NCI-H460 (cell line): Measurements from ENCODE around the gene LTBP2. TPM values are rescaled to one million over a fixed set of nuclear protein-coding genes. Genes with fewer than 3 reads are reported as not detected.
"Not testable (repeated sequence)": the region's sequence is repeated elsewhere in the genome, so short reads cannot be mapped to it uniquely, and the experiment has no call there.

Experiments
- DNase-seq: peaks from one replicate; pipeline ENCODE4 v3.0.0-alpha.2; 2016; ENCODE audit warnings: low read depth; ENCODE audit errors: extremely low read depth
- total RNA-seq: library from RNA; depleted of rRNA; stranded (reverse); fragments of >200 nt; shearing (Covaris generic); gene quantifications from 2 replicates; pipeline ENCODE4 v1.2.3, GENCODE V29; 2014; rRNA removed

LTBP2 gene
- total RNA-seq, 1 experiment from 2014 or later: 0.79 TPM

GRCh38 chr14:74464785-74465184 is 147.3 kb downstream of the LTBP2 start:
- no peak for DNase-seq

GRCh38 chr14:74463697-74464096 is 148.3 kb downstream of the LTBP2 start:
- no peak for DNase-seq

GRCh38 chr14:74462993-74463392 is 149.0 kb downstream of the LTBP2 start:
- DNase-seq: no peak

- no peak for DNase-seq
Measured at GRCh38 chr14:74459976-74460375, 152.1 kb downstream of the LTBP2 start.

- peak; percentile 25 for DNase-seq
Measured at GRCh38 chr14:74459289-74459946, 152.6 kb downstream of the LTBP2 start.

- no peak for DNase-seq
Measured at GRCh38 chr14:74457565-74457895, 154.5 kb downstream of the LTBP2 start.

- no peak for DNase-seq
Measured at GRCh38 chr14:74456684-74457564, 155.1 kb downstream of the LTBP2 start.

- not testable (repeated sequence) for DNase-seq
Measured at GRCh38 chr14:74454397-74454796, 157.6 kb downstream of the LTBP2 start.

Other genes starting within 250 kb of the LTBP2 start
- not detected in 2 replicates for gene SYNDIG1L, start 186.0 kb downstream of the LTBP2 start, total RNA-seq
- 59.3 and 74.8 TPM in 2 replicates for gene NPC2, start 118.9 kb downstream of the LTBP2 start, total RNA-seq
- 18.4 and 24.3 TPM in 2 replicates for gene ISCA2, start 118.5 kb downstream of the LTBP2 start, total RNA-seq
- 23.6 and 31.2 TPM in 2 replicates for gene AREL1, start 100.8 kb upstream of the LTBP2 start, total RNA-seq
- 51.0 and 59.5 TPM in 2 replicates for gene FCF1, start 100.9 kb upstream of the LTBP2 start, total RNA-seq
- 23.6 and 24.7 TPM in 2 replicates for gene YLPM1, start 151.1 kb upstream of the LTBP2 start, total RNA-seq